ENCODE data around the gene GRID1.
"Not testable (repeated sequence)": the region's sequence is repeated elsewhere in the genome, so short reads cannot be mapped to it uniquely, and the experiment has no call there.

GRID1 gene

GRCh38 chr10:85847085-85847484 lies 519.5 kb downstream of the GRID1 start:
- DNase-seq, result no peak

- not testable (repeated sequence) for DNase-seq
These were observed 527.9 kb downstream of the GRID1 start for GRCh38 chr10:85838660-85839059.

GRCh38 chr10:85832988-85833387 lies 533.6 kb downstream of the GRID1 start:
- no peak for DNase-seq

- no peak for DNase-seq
These were observed 535.2 kb downstream of the GRID1 start for GRCh38 chr10:85831422-85831821.

GRCh38 chr10:85826377-85826776 lies 540.2 kb downstream of the GRID1 start:
- DNase-seq, result no peak

GRCh38 chr10:85811405-85811804 lies 555.2 kb downstream of the GRID1 start:
- no peak for DNase-seq

- no peak for DNase-seq
These were observed 555.9 kb downstream of the GRID1 start for GRCh38 chr10:85810674-85811073.

GRCh38 chr10:85795460-85795859 lies 571.1 kb downstream of the GRID1 start:
- DNase-seq, result no peak

GRCh38 chr10:85794553-85794952 lies 572.0 kb downstream of the GRID1 start:
- no peak for DNase-seq

- no peak for DNase-seq
These were observed 574.1 kb downstream of the GRID1 start for GRCh38 chr10:85792533-85792858.

- DNase-seq, result no peak
These were observed 574.6 kb downstream of the GRID1 start for GRCh38 chr10:85791818-85792532.

- no peak for DNase-seq
These were observed 576.4 kb downstream of the GRID1 start for GRCh38 chr10:85789982-85790789.

- DNase-seq, result no peak
These were observed 577.5 kb downstream of the GRID1 start for GRCh38 chr10:85789125-85789524.

- DNase-seq, result no peak
These were observed 578.0 kb downstream of the GRID1 start for GRCh38 chr10:85788570-85788969.

- DNase-seq, result no peak
These were observed 578.7 kb downstream of the GRID1 start for GRCh38 chr10:85787881-85788280.

- DNase-seq, result no peak
These were observed 579.2 kb downstream of the GRID1 start for GRCh38 chr10:85787393-85787792.

- peak in 1 of 2 experiments; percentile 19 for DNase-seq
These were observed 580.1 kb downstream of the GRID1 start for GRCh38 chr10:85786401-85786899.

GRCh38 chr10:85784792-85785191 lies 581.8 kb downstream of the GRID1 start:
- DNase-seq, result no peak

GRCh38 chr10:85781404-85781803 lies 585.2 kb downstream of the GRID1 start:
- no peak for DNase-seq

- no peak for DNase-seq
These were observed 588.5 kb downstream of the GRID1 start for GRCh38 chr10:85778074-85778473.

GRCh38 chr10:85767891-85768290 lies 598.7 kb downstream of the GRID1 start:
- DNase-seq, result no peak

- no peak for DNase-seq
These were observed 602.5 kb downstream of the GRID1 start for GRCh38 chr10:85764108-85764507.

- DNase-seq, result no peak
These were observed 604.6 kb downstream of the GRID1 start for GRCh38 chr10:85761906-85762445.
